ENCODE measurements around the gene GABRR3.

DNA sequence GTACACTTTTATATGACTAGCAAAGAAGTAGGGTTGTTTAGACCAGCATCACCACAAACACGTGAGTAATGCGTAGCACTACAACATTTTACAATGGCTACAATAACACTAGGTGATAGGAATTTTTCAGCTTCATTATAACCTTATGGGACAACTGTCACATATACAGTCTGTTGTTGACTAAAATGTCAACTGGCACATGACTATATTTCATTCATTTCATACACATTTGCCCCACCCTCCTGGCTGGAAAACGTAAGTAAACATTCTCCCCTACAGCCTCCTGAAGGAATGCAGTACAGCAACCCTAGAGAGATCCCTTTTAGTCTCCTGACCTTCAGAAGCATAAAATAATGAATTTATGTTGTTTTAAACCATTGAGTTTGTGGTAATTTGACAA is 79.1 kb downstream of the GABRR3 start:
- TF ChIP-seq POLR2AphosphoS5 (IDR thresholded peaks at IDR 0.05; ENCODE audit: low read depth, low read length): no peak
- no peak for TF ChIP-seq TAF1 (IDR thresholded peaks at IDR 0.05; ENCODE audit: borderline replicate concordance, low read depth, low read length)
- no peak for TF ChIP-seq POLR2A (IDR thresholded peaks at IDR 0.05; ENCODE audit: low read depth, low read length)
